Neuronal stem cell (in vitro differentiated cells): ENCODE data around the gene CA6.
A peak's percentile ranks its signal among the peaks of the same experiment; 100 is the strongest.

Experiments
- DNase-seq: peaks from one replicate; pipeline ENCODE4 v3.0.0-alpha.2; 2013; ENCODE audit warnings: low spot score
- H2AFZ ChIP-seq: one replicate; pipeline ENCODE4 v1.6.1; 2013; ENCODE audit warnings: mild to moderate bottlenecking, low read length, inconsistent platforms
- H2AK5ac ChIP-seq: 2 replicates; pipeline ENCODE4 v1.6.1; 2013; ENCODE audit warnings: low read depth, mild to moderate bottlenecking, inconsistent platforms, low read length, moderate library complexity, mixed read lengths
- H2BK120ac ChIP-seq: 2 replicates; pipeline ENCODE4 v1.6.1; 2013; ENCODE audit warnings: low read depth, mild to moderate bottlenecking, inconsistent platforms, low read length, moderate library complexity, mixed read lengths
- H2BK12ac ChIP-seq: one replicate; pipeline ENCODE4 v1.6.1; 2013; ENCODE audit warnings: low read length, inconsistent platforms
- H2BK15ac ChIP-seq: 2 replicates; pipeline ENCODE4 v1.6.1; 2013; ENCODE audit warnings: mild to moderate bottlenecking, low read length, inconsistent platforms, mixed read lengths
- H2BK5ac ChIP-seq: one replicate; pipeline ENCODE4 v1.6.1; 2013; ENCODE audit warnings: inconsistent platforms, mild to moderate bottlenecking, low read length, moderate library complexity
- H3K14ac ChIP-seq: one replicate; pipeline ENCODE4 v1.6.1; 2013; ENCODE audit warnings: low read length, inconsistent platforms
- H3K18ac ChIP-seq: 2 replicates; pipeline ENCODE4 v1.6.1; 2013; ENCODE audit warnings: low read length, inconsistent platforms
- H3K23ac ChIP-seq: 2 replicates; pipeline ENCODE4 v1.6.1; 2013; ENCODE audit warnings: low read depth, mild to moderate bottlenecking, mixed read lengths, low read length, inconsistent platforms; ENCODE audit not compliant: poor library complexity
- H3K27ac ChIP-seq: replicated peaks from 3 replicates; pipeline ENCODE4 v1.5.1; 2013; ENCODE audit warnings: low read length, inconsistent platforms
- H3K27me3 ChIP-seq, 3 experiments: 2 replicates each; pipeline ENCODE4 v1.6.1; 2013; ENCODE audit warnings: low read length in 3 of 3, mild to moderate bottlenecking in 2 of 3, inconsistent platforms in 1 of 3, low read depth in 1 of 3, mixed read lengths in 1 of 3, moderate library complexity in 1 of 3; ENCODE audit not compliant: control insufficient read depth in 3 of 3, insufficient read depth in 3 of 3
- H3K36me3 ChIP-seq, 2 donors: replicated peaks in 1 of 2; 2 replicates each; pipeline ENCODE4 v1.6.1; 2013; ENCODE audit warnings: low read length in 2 of 2; ENCODE audit not compliant: control insufficient read depth in 2 of 2, insufficient read depth in 2 of 2
- H3K4ac ChIP-seq: 2 replicates; pipeline ENCODE4 v1.6.1; 2013; ENCODE audit warnings: inconsistent platforms, mild to moderate bottlenecking, low read length, moderate library complexity
- H3K4me1 ChIP-seq, 2 donors: 1 replicate in 1 of 2; 2 replicates in 1 of 2; pipeline ENCODE4 v1.6.1; 2013; ENCODE audit warnings: low read length in 2 of 2, low read depth in 1 of 2; ENCODE audit not compliant: control insufficient read depth in 2 of 2, insufficient read depth in 1 of 2
- H3K4me2 ChIP-seq: one replicate; pipeline ENCODE4 v1.6.1; 2013; ENCODE audit warnings: mild to moderate bottlenecking, low read length, inconsistent platforms; ENCODE audit not compliant: insufficient read depth, poor library complexity, severe bottlenecking
- H3K4me3 ChIP-seq, 2 donors: 2 replicates each; pipeline ENCODE4 v1.5.1; 2013; ENCODE audit warnings: low read length in 2 of 2, mild to moderate bottlenecking in 2 of 2, inconsistent platforms in 1 of 2, moderate library complexity in 1 of 2
- H3K79me1 ChIP-seq: one replicate; pipeline ENCODE4 v1.6.1; 2013; ENCODE audit warnings: low read depth, mild to moderate bottlenecking, inconsistent platforms, low read length, moderate library complexity
- H3K9ac ChIP-seq: one replicate; pipeline ENCODE4 v1.6.1; 2013; ENCODE audit warnings: mild to moderate bottlenecking, low read depth, low read length, inconsistent platforms; ENCODE audit not compliant: poor library complexity
- H3K9me3 ChIP-seq, 2 donors: replicated peaks in 1 of 2; 2 replicates each; pipeline versions ENCODE3 to v1.6.1; 2013; ENCODE audit warnings: low read length in 2 of 2, mild to moderate bottlenecking in 2 of 2, inconsistent platforms in 1 of 2, low read depth in 1 of 2, mixed read lengths in 1 of 2, moderate library complexity in 1 of 2; ENCODE audit not compliant: control insufficient read depth in 2 of 2, insufficient read depth in 1 of 2
- H4K8ac ChIP-seq: one replicate; pipeline ENCODE4 v1.6.1; 2013; ENCODE audit warnings: low read depth, mild to moderate bottlenecking, inconsistent platforms, low read length, moderate library complexity
- H4K91ac ChIP-seq: one replicate; pipeline ENCODE4 v1.6.1; 2013; ENCODE audit warnings: low read length, low read depth, mild to moderate bottlenecking, inconsistent platforms; ENCODE audit not compliant: poor library complexity
- WGBS, 2 donors: extraction: QIAGEN DNeasy Blood & Tissue Kit; methylation state at CpG; one replicate each; pipeline ENCODE4 v1.1.7; 2013; ENCODE audit warnings: missing lambda C conversion rate in 2 of 2, mixed read lengths in 1 of 2; ENCODE audit not compliant: insufficient read length in 2 of 2, insufficient replicate concordance in 1 of 2; ENCODE audit errors: extremely low coverage in 2 of 2; 5-methylcytosine and 5-hydroxymethylcytosine counted together

The CA6 gene

GRCh38 chr1:9009438-9010370 lies 64.0 kb downstream of the CA6 start:
- Histone ChIP-seq H3K27me3 (peaks cover 0 to 11% (median 0%) of the 10 kb centered on the region in 3 experiments), H3K36me3 (no peaks in the 10 kb centered on the region), H3K4me3 (no peak overlapping the region), H2BK120ac (no peak overlapping the region), H3K4ac (no peak overlapping the region), H4K91ac (peak overlapping the region; percentile 72), H3K27ac (no peak overlapping the region), H3K9me3 (no peaks in the 10 kb centered on the region), H3K79me1 (peaks cover 2% of the 10 kb centered on the region), H3K4me2 (no peak overlapping the region), H3K4me1 (peaks cover 0 to 3% of the 10 kb centered on the region in 2 donors), H4K8ac (no peak overlapping the region), H2BK5ac (no peak overlapping the region), H3K18ac (no peak overlapping the region), H3K23ac (peak overlapping the region; percentile 55), H2AFZ (no peak overlapping the region), H3K14ac (no peak overlapping the region), H3K9ac (no peak overlapping the region), H2AK5ac (peak overlapping the region; percentile 18), H2BK15ac (no peak overlapping the region), H2BK12ac (no peak overlapping the region)
- DNase-seq: no peak
- WGBS, 2 donors: no CpG with 5 or more reads among the region's 21 CpGs

- peak overlapping the region; percentile 69 for H2BK12ac ChIP-seq
- H3K27ac ChIP-seq: no peak overlapping the region
- no peak overlapping the region for H3K4me3 ChIP-seq
- no peak overlapping the region for H2AK5ac ChIP-seq
- no peak overlapping the region for H4K8ac ChIP-seq
- no peaks in the 10 kb centered on the region for H3K9me3 ChIP-seq
- WGBS, 2 donors: no CpG with 5 or more reads among the region's 8 CpGs
- no peak overlapping the region for H2AFZ ChIP-seq
- no peak overlapping the region for H2BK5ac ChIP-seq
- no peak overlapping the region for H3K4me2 ChIP-seq
- DNase-seq: no peak
- H3K9ac ChIP-seq: no peak overlapping the region
- no peak overlapping the region for H2BK120ac ChIP-seq
- H3K79me1 ChIP-seq: peaks cover 2% of the 10 kb centered on the region
- H3K36me3 ChIP-seq: no peaks in the 10 kb centered on the region
- H2BK15ac ChIP-seq: no peak overlapping the region
- no peak overlapping the region for H3K4ac ChIP-seq
- no peak overlapping the region for H4K91ac ChIP-seq
- no peak overlapping the region for H3K18ac ChIP-seq
- peaks cover 0 to 11% (median 0%) of the 10 kb centered on the region in 3 experiments for H3K27me3 ChIP-seq
- H3K14ac ChIP-seq: no peak overlapping the region
- no peak overlapping the region for H3K23ac ChIP-seq
- H3K4me1 ChIP-seq: no peaks in the 10 kb centered on the region
Observed at GRCh38 chr1:9010781-9011323, 65.2 kb downstream of the CA6 start.

GRCh38 chr1:9013819-9014218 lies 68.2 kb downstream of the CA6 start:
- Histone ChIP-seq H2BK5ac (no peak overlapping the region), H4K91ac (no peak overlapping the region), H4K8ac (peak overlapping the region; percentile 0), H3K4ac (no peak overlapping the region), H3K4me1 (no peaks in the 10 kb centered on the region), H3K4me3 (no peak overlapping the region), H3K18ac (peak overlapping the region; percentile 7), H3K14ac (peak overlapping the region; percentile 58), H3K23ac (no peak overlapping the region), H2AK5ac (peak overlapping the region; percentile 62), H2BK15ac (peak overlapping the region; percentile 59), H3K9me3 (no peaks in the 10 kb centered on the region), H3K4me2 (no peak overlapping the region), H3K27me3 (peaks cover 0 to 19% (median 0%) of the 10 kb centered on the region in 3 experiments), H2AFZ (no peak overlapping the region), H2BK12ac (no peak overlapping the region), H3K36me3 (no peaks in the 10 kb centered on the region), H2BK120ac (no peak overlapping the region), H3K27ac (no peak overlapping the region), H3K9ac (no peak overlapping the region), H3K79me1 (peaks cover 2% of the 10 kb centered on the region)
- WGBS, 2 donors: no CpG with 5 or more reads among the region's 8 CpGs
- DNase-seq: no peak
